A549 (cell line): ENCODE results near the gene NDEL1. TPM values are rescaled to one million over a fixed set of nuclear protein-coding genes. Genes with fewer than 3 reads are reported as not detected.

Source experiments
- ATAC-seq, 2 experiments: fragments of 200-7000 bp in 1 of 2; fragments of >200 bp in 1 of 2; cut with Nextera tagmentation in 1 of 2; cut with Tn5 transposase in 1 of 2; 3 replicates each; pipeline versions ENCODE4 v1.8.0 to v1.9.1; 2018 to 2020; ENCODE audit warnings: mild to moderate bottlenecking in 1 of 2, moderate library complexity in 1 of 2
- CTCF ChIA-PET: fragments of 300-600 bp; sonication (Branson Sonifier 250); formaldehyde crosslinking; extraction: SDS; loops from one replicate; lab custom pipeline; 2021; ENCODE audit warnings: antibody characterized with exemption, inconsistent platforms; lab: Yijun Ruan, JAX
- POLR2A ChIA-PET: fragments of 350-600 bp; formaldehyde crosslinking; extraction: SDS; loops from one replicate; lab custom pipeline; 2021; ENCODE audit warnings: antibody characterized with exemption, inconsistent platforms; lab: Yijun Ruan, JAX
- DNase-seq, 2 experiments: peaks; one replicate each; pipeline versions ENCODE4 v3.0.0 to v3.0.0-alpha.2; 2011 to 2016; ENCODE audit warnings: low read depth in 1 of 2, low spot score in 1 of 2
- FAIRE-seq: peaks from 2 replicates; lab custom pipeline; 2011; peaks lifted over from hg19 to GRCh38; lab: Jason Lieb, UNC
- H3K27ac ChIP-seq, 2 experiments: fragments of >200 bp; sonication (Bioruptor Twin); formaldehyde crosslinking; 3 replicates each; pipeline ENCODE4 v1.5.1; 2016 to 2017
- H3K4me1 ChIP-seq: fragments of >200 bp; sonication (Bioruptor Twin); formaldehyde crosslinking; 3 replicates; pipeline ENCODE4 v1.6.1; 2016
- H3K4me2 ChIP-seq: fragments of >200 bp; sonication (Bioruptor Twin); formaldehyde crosslinking; 3 replicates; pipeline ENCODE4 v1.6.1; 2016
- H3K4me3 ChIP-seq: fragments of >200 bp; sonication (Bioruptor Twin); formaldehyde crosslinking; 3 replicates; pipeline ENCODE4 v1.5.1; 2016
- H3K9me3 ChIP-seq: fragments of >200 bp; sonication (Bioruptor Twin); formaldehyde crosslinking; 3 replicates; pipeline ENCODE4 v1.6.1; 2016
- BCL3 ChIP-seq: fragments of >200 bp; sonication (Bioruptor Twin); formaldehyde crosslinking; IDR thresholded peaks from 3 replicates; pipeline ENCODE4 v1.6.1; 2016
- BHLHE40 ChIP-seq: IDR thresholded peaks from 2 replicates; pipeline ENCODE4 v1.6.1; 2012; ENCODE audit warnings: low read depth, low read length, inconsistent platforms
- CBX2 ChIP-seq: fragments of 200-600 bp; sonication (generic); IDR thresholded peaks from 2 replicates; pipeline ENCODE4 v1.6.1; 2016; ENCODE audit warnings: low read depth, mild to moderate bottlenecking, borderline replicate concordance
- CEBPB ChIP-seq, 2 experiments: fragments of >200 bp in 1 of 2; sonication (Bioruptor Twin) in 1 of 2; formaldehyde crosslinking in 1 of 2; IDR thresholded peaks; 2 replicates each; pipeline ENCODE4 v1.6.1; 2012 to 2016
- EHF ChIP-seq: fragments of 250-450 bp; sonication (Bioruptor Pico); IDR thresholded peaks from 2 replicates; pipeline ENCODE4 v1.5.0; 2020; ENCODE audit warnings: mild to moderate bottlenecking
- FOSL2 ChIP-seq, 2 experiments: fragments of 450-650 bp in 1 of 2; fragments of >200 bp in 1 of 2; sonication (Bioruptor Twin) in 1 of 2; formaldehyde crosslinking; IDR thresholded peaks; 2 replicates each; pipeline versions ENCODE4 v1.5.0 to v1.6.1; 2016 to 2020; ENCODE audit warnings: mild to moderate bottlenecking in 1 of 2, moderate library complexity in 1 of 2
- FOXS1 ChIP-seq: fragments of 250-450 bp; sonication (Bioruptor Pico); IDR thresholded peaks from 2 replicates; pipeline ENCODE4 v1.5.0; 2020; ENCODE audit warnings: mild to moderate bottlenecking, moderate library complexity
- HDAC2 ChIP-seq: fragments of 200-600 bp; sonication (generic); IDR thresholded peaks from 2 replicates; pipeline ENCODE4 v1.6.1; 2016
- HOXA7 ChIP-seq: fragments of 250-450 bp; sonication (Bioruptor Pico); IDR thresholded peaks from 2 replicates; pipeline ENCODE4 v1.5.0; 2020; ENCODE audit warnings: mild to moderate bottlenecking, moderate library complexity
- HOXB13 ChIP-seq: fragments of 250-450 bp; sonication (Bioruptor Pico); IDR thresholded peaks from 2 replicates; pipeline ENCODE4 v1.5.0; 2020; ENCODE audit warnings: low read depth, mild to moderate bottlenecking, moderate library complexity
- JUN ChIP-seq, 2 experiments: fragments of >200 bp; sonication (Bioruptor Twin); formaldehyde crosslinking; IDR thresholded peaks; 2 replicates in 1 of 2; 3 replicates in 1 of 2; pipeline ENCODE4 v1.6.1; 2016 to 2017
- JUNB ChIP-seq: fragments of >200 bp; sonication (Bioruptor Twin); formaldehyde crosslinking; IDR thresholded peaks from 2 replicates; pipeline ENCODE4 v1.6.1; 2016
- KDM1A ChIP-seq: fragments of 200-600 bp; sonication (generic); IDR thresholded peaks from 2 replicates; pipeline ENCODE4 v1.6.1; 2016; ENCODE audit warnings: low read depth, mild to moderate bottlenecking
- MAX ChIP-seq: IDR thresholded peaks from 2 replicates; pipeline ENCODE4 v1.6.1; 2012
- MAZ ChIP-seq: fragments of 150-350 bp; IDR thresholded peaks from 2 replicates; pipeline ENCODE4 v1.6.1; 2014; ENCODE audit warnings: antibody characterized with exemption, low read depth, low read length, borderline replicate concordance
- NPAS2 ChIP-seq: fragments of 250-450 bp; sonication (Bioruptor Pico); IDR thresholded peaks from 2 replicates; pipeline ENCODE4 v1.8.0; 2022; ENCODE audit warnings: mild to moderate bottlenecking, moderate library complexity, borderline replicate concordance
- NR3C1 ChIP-seq: fragments of >200 bp; sonication (Bioruptor Twin); formaldehyde crosslinking; IDR thresholded peaks from 3 replicates; pipeline ENCODE4 v1.6.1; 2017
- PBX3 ChIP-seq: IDR thresholded peaks from 2 replicates; pipeline ENCODE4 v1.6.1; 2012
- PHF8 ChIP-seq: fragments of 200-600 bp; sonication (generic); IDR thresholded peaks from 2 replicates; pipeline ENCODE4 v1.6.1; 2016; ENCODE audit warnings: low read depth, mild to moderate bottlenecking, antibody characterized with exemption, moderate library complexity, borderline replicate concordance
- POLR2A ChIP-seq: IDR thresholded peaks from 2 replicates; pipeline ENCODE4 v1.6.1; 2012; ENCODE audit warnings: mild to moderate bottlenecking, low read length
- RCOR1 ChIP-seq: fragments of 150-350 bp; IDR thresholded peaks from 2 replicates; pipeline ENCODE4 v1.6.1; 2014; ENCODE audit warnings: antibody characterized with exemption, low read length, low read depth
- REST ChIP-seq: fragments of 200-600 bp; sonication (generic); IDR thresholded peaks from 2 replicates; pipeline ENCODE4 v1.6.1; 2016; ENCODE audit warnings: antibody characterized with exemption, mild to moderate bottlenecking, moderate library complexity
- SMC3 ChIP-seq: fragments of >200 bp; sonication (Bioruptor Twin); formaldehyde crosslinking; IDR thresholded peaks from 3 replicates; pipeline ENCODE4 v1.6.1; 2018; ENCODE audit warnings: inconsistent platforms
- TP53 ChIP-seq: fragments of 250-450 bp; sonication (Bioruptor Pico); IDR thresholded peaks from 2 replicates; pipeline ENCODE4 v1.5.0; 2021; ENCODE audit warnings: mild to moderate bottlenecking, moderate library complexity
- ZNF302 ChIP-seq: fragments of 250-450 bp; sonication (Bioruptor Pico); IDR thresholded peaks from 2 replicates; pipeline ENCODE4 v1.9.0; 2021; ENCODE audit warnings: inconsistent platforms, mild to moderate bottlenecking, moderate library complexity
- WGBS: methylation state at CpG from one replicate; pipeline ENCODE4 v1.1.6; 2017; ENCODE audit errors: missing lambda C conversion rate; 5-methylcytosine and 5-hydroxymethylcytosine counted together
- polyA minus RNA-seq: library from RNA; depleted of rRNA, polyadenylated mRNA; stranded (reverse); fragments of >200 nt; gene quantifications from 2 replicates; pipeline ENCODE4 v1.2.3, GENCODE V29; 2011; rRNA and poly(A)+ RNA removed
- polyA plus RNA-seq, 4 experiments: library from polyadenylated mRNA; depleted of rRNA in 3 of 4; stranded (reverse); fragments of >200 nt; fragmentation: RNase III in 1 of 4; extraction: RNeasy Plus Mini Kit Qiagen cat#74134 plus additional on column Dnase treatment in 1 of 4; gene quantifications; 2 replicates in 3 of 4; 3 replicates in 1 of 4; pipeline ENCODE4 v1.2.3, GENCODE V29; 2011 to 2017

The NDEL1 gene
- polyA plus RNA-seq (2011; rRNA removed) (71.0 and 91.0 TPM in 2 replicates), polyA plus RNA-seq (2017; fragmentation: RNase III; extraction: RNeasy Plus Mini Kit Qiagen cat#74134 plus additional on column Dnase treatment) (50.7 to 53.3 TPM (median 51.5 TPM) in 3 replicates), polyA minus RNA-seq (44.7 and 52.2 TPM in 2 replicates)
- 55.0 and 65.1 TPM in 2 replicates for polyA plus RNA-seq (2012; cell fraction: cytosol; rRNA removed)
- polyA plus RNA-seq (2012; cell fraction: nucleus; rRNA removed), result 115 and 146 TPM in 2 replicates

DNA sequence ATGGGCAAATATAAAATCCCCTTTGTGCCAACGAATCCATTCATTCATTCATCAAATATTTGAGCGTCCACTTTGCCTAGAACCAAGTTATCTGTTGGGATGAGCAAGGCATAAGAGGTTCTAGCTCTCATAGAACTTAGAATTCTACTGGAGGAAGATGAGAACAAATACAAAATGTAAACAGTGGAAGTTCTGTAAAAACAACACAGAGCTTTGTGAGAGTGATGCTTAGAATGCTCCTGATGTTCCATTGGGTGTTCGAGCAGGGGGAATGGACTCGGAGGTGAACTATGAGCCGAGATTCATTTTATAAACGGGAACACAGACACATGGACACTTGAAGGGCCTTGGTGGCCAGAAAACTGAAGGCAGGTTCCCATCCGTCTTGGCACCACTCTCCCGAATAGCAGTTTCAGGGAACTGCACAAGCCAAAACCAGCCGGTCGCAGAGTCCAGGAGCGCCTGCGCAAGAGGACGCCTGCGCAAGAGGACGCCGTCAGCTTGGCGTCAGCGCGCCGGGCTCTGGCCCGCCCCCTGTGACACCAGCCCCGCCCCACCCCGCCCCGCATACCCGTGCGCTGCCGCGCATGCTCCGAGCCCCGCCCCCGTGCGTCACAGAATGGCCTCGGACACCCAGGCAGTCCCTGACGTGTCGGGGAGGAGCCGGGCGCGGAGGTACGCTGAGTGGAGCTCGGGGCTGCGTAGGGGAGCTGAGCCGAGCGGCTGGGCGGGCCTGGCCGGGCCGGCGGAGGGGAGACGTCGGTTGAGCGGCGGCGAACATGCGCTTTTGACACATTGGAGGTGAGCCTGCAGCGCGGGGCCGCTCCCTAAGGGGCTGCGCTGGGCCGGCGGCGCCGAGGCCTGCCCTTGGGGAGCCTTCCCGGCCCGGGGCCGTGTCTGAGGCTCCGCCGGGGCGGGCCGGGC lies at the start of gene NDEL1:
NDEL1 (plus strand) TSS at position 640 of the 924 bp plus-strand sequence. CDS start 8,388 bp downstream, outside the sequence.
- ATAC-seq, result peak; percentile 96 to 99
- peaks cover 10% of the 10 kb centered on the region; the same call in 2 of the 3 replicates for H3K4me1 ChIP-seq
- TF ChIP-seq HOXA7 (CRISPR knock-in tag), result peak; percentile 79; the same call in 1 of the 2 replicates
- TF ChIP-seq MAX, result peak; percentile 32; the same call in 1 of the 2 replicates
- TF ChIP-seq MAZ, result no peak
- no peak for TF ChIP-seq NPAS2
- no peak for TF ChIP-seq BHLHE40
- TF ChIP-seq SMC3, result no peak
- no peak for TF ChIP-seq REST
- TF ChIP-seq CEBPB (IDR thresholded peaks at IDR 0.05), result no peak
- no peak for TF ChIP-seq FOXS1 (CRISPR knock-in tag)
- TF ChIP-seq KDM1A, result no peak
- TF ChIP-seq PHF8, result peak; percentile 99
- peak; percentile 84 for TF ChIP-seq POLR2A
- TF ChIP-seq HOXB13 (CRISPR knock-in tag), result no peak
- no peak for TF ChIP-seq FOSL2 (IDR thresholded peaks at IDR 0.05)
- peak; percentile 26; the same call in 1 of the 2 replicates for TF ChIP-seq FOSL2 (CRISPR knock-in tag; IDR thresholded peaks at IDR 0.05)
- TF ChIP-seq CBX2, result no peak
- peak; percentile 93 for TF ChIP-seq BCL3
- TF ChIP-seq TP53 (CRISPR knock-in tag), result no peak; the same call in 1 of the 2 replicates
- TF ChIP-seq NR3C1, result no peak
- 0 out of 2 replicates have a peak, but pooled peaks have one; percentile 45 for TF ChIP-seq PBX3
- no peak for TF ChIP-seq JUNB
- TF ChIP-seq EHF (CRISPR knock-in tag), result no peak
- no peak for TF ChIP-seq ZNF302
- TF ChIP-seq JUN (IDR thresholded peaks at IDR 0.05), result peak; percentile 60 to 82; a peak in 4 of 5 replicates
- no peak for TF ChIP-seq RCOR1
- no peak for TF ChIP-seq HDAC2
- TF ChIP-seq, all 56 proteins: peak for 8
- Histone ChIP-seq H3K9me3 (no peaks in the 10 kb centered on the region), H3K27ac (peak within 1 kb of the TSS; percentile 94 to 95), H3K4me3 (peak within 1 kb of the TSS; percentile 95), H3K4me2 (peak within 1 kb of the TSS; percentile 98)
- ChIA-PET CTCF (interaction anchor here (1.2 to 4.2 kb wide), 8 partner anchors 9 to 351 kb away, joined by 3 to 24 read pairs (median 4); partner anchors contain the start of gene KRABD2), POLR2A (interaction anchor here (0.6 to 3.0 kb wide), 21 partner anchors 8 to 536 kb away, joined by 3 to 21 read pairs (median 4); partner anchors contain the start of genes CTC1, KRABD2, MYH10 and PFAS)
- FAIRE-seq (peak; percentile 7), DNase-seq (peak; percentile 98 to 100)
- 2% methylated on average over 60 of the region's 68 CpGs for WGBS
